H4 (cell line): ENCODE data around the gene LYPD8. TPM values are rescaled to one million over a fixed set of nuclear protein-coding genes. Genes with fewer than 3 reads are reported as not detected.

Experiments
- DNase-seq: peaks from one replicate; pipeline ENCODE4 v3.0.0-alpha.2; 2015; ENCODE audit warnings: low spot score
- total RNA-seq: library from RNA; depleted of rRNA; stranded (reverse); fragments of >200 nt; shearing (Covaris generic); gene quantifications from 2 replicates; pipeline ENCODE4 v1.2.3, GENCODE V29; 2014; rRNA removed

LYPD8 gene
- total RNA-seq, 1 experiment from 2014 or later, result 5.1 TPM

GRCh38 chr1:248699099-248699498, 56.5 kb downstream of the LYPD8 start:
- no peak for DNase-seq

DNA sequence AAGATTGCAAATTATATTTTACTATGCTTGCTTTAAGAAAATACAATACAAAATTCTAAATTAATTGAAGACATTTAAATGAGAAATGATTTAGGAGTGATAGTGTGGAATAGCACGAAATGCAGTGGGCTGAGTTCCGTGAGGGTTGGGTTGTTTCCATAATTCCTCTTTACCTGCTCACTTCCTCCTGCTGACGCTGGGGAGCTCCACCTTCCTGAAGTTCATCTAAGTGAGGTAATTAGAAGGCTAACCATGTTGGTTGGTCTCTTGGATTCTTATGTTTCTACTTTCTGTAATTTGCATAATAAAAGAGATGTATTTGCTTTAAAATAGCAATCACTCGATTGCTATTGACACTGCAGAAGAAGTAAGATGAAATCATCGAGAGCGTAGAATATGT, 57.7 kb downstream of the LYPD8 start:
- no peak for DNase-seq

DNA sequence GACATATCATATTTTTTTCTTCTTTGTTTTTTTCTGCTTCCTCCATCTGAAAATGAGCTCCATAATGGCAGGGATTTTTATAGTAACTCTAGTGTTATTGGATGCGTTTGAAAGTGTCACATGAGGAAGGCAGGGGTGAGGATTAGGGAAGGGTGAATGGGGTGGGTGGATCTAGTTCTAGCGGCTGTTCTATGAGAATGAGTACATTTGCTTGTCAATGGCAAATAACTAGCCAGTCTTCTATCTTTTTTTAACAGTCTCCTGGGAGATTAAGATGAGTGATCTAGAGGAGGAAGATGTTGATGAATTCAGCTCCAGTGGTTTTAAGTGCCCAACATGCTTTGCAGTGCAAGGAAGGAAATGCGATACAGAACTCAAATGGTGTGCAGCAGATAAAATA, 58.8 kb downstream of the LYPD8 start:
- no peak for DNase-seq

DNA sequence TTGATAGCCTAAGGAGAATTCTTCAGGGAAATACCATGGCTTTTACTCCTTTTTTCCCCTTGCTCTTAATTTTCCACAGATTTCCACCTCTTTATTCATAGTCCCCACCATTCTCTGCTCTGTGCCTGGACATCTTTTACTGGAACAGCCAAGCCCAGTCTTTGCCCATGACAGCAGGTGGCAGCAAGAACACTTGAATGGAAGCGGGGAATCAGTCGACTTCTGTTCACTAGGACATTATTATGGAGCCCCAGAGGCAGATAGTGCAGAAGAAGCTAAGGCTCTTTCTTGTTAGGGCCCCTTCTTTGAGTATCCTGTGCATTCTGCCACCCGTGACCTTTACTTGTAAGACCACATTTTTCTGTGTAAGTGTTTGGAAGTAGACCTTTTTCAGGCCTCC, 59.3 kb downstream of the LYPD8 start:
- no peak for DNase-seq

- no peak for DNase-seq
These were observed 60.0 kb downstream of the LYPD8 start for GRCh38 chr1:248695451-248696132.

- DNase-seq, result no peak
These were observed 63.9 kb downstream of the LYPD8 start for GRCh38 chr1:248691567-248692155.

Other genes with a start within 250 kb of the LYPD8 start
- gene OR2G6, start 247.7 kb downstream of the LYPD8 start, total RNA-seq, result not detected in 2 replicates
- not detected in 2 replicates for gene OR2T29, start 193.0 kb downstream of the LYPD8 start, total RNA-seq
- not detected in 2 replicates for gene OR2T34, start 181.0 kb downstream of the LYPD8 start, total RNA-seq
- gene OR2T10, start 158.1 kb downstream of the LYPD8 start, total RNA-seq, result not detected in 2 replicates
- gene OR2T11, start 120.7 kb downstream of the LYPD8 start, total RNA-seq, result not detected in 2 replicates
- gene OR2T35, start 110.5 kb downstream of the LYPD8 start, total RNA-seq, result not detected in 2 replicates
- gene OR2T27, start 100.2 kb downstream of the LYPD8 start, total RNA-seq, result not detected in 2 replicates
- gene OR14I1, start 53.0 kb downstream of the LYPD8 start, total RNA-seq, result not detected in 2 replicates
- gene SH3BP5L, start 70.2 kb upstream of the LYPD8 start, total RNA-seq, result 9.1 and 10.0 TPM in 2 replicates
- gene ZNF672, start 82.5 kb upstream of the LYPD8 start, total RNA-seq, result 14.4 and 14.7 TPM in 2 replicates
- 5.2 and 5.3 TPM in 2 replicates for gene ZNF692, start 103.3 kb upstream of the LYPD8 start, total RNA-seq
- gene PGBD2, start 150.5 kb upstream of the LYPD8 start, total RNA-seq, result 8.3 and 9.6 TPM in 2 replicates